OCI-LY3 (cell line): ENCODE data around the gene CHD2.

Experiments used
- CTCF ChIP-seq: fragments of 200-600, 300-600 bp; sonication (generic); IDR thresholded peaks from 2 replicates; pipeline ENCODE4 v1.5.1; 2014; ENCODE audit warnings: antibody characterized with exemption, low read length, low read depth
- EZH2phosphoT487 ChIP-seq: fragments of 200-600 bp; shearing (Covaris generic); IDR thresholded peaks from 2 replicates; pipeline ENCODE4 v1.6.1; 2018; ENCODE audit warnings: antibody characterized with exemption, mixed run types, low read depth

GRCh38 chr15:93047621-93048425 lies 147.7 kb downstream of the CHD2 start:
- TF ChIP-seq CTCF (no peak), EZH2phosphoT487 (no peak)
